ENCODE results near the gene VWA2.

Gene VWA2

DNA sequence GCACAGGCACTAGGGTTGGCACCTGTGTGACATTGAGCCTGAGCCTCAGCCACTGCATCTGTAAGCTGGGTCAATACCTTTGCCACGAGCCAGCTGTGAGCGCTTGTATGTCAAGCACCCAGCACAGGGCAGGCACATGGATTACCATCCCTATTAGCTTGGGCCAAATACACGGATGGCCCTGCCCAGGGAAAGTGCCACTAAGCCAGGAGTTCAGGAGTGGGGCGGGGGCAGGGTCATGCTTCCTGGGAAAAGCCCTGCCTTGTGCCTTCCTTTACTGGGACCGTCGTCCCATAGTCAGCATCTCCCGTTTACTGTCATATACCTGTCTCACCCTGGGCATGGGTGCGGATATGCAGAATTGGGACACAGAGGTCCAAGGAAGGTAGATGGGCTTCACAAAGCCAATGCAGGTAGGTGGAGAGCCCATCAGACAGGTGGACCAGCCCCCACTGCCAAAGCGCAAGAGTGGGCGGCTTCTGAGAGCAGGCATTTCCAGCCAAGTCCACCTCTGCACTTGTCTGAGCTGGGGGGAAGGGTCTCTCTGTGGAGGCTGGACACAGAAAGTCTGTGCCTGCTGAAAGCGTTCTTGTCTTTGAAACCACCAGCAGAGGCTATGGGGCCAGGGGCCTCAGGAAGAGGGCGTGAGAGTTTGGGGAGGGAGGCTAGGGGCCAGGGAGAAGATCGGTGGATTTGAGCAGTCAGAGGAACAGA lies 72.6 kb downstream of the VWA2 start:
- H3K4me3 ChIP-seq (replicated peaks; ENCODE audit: low read depth, low read length), result no peak overlapping the region
- TF ChIP-seq, protein P1, sequence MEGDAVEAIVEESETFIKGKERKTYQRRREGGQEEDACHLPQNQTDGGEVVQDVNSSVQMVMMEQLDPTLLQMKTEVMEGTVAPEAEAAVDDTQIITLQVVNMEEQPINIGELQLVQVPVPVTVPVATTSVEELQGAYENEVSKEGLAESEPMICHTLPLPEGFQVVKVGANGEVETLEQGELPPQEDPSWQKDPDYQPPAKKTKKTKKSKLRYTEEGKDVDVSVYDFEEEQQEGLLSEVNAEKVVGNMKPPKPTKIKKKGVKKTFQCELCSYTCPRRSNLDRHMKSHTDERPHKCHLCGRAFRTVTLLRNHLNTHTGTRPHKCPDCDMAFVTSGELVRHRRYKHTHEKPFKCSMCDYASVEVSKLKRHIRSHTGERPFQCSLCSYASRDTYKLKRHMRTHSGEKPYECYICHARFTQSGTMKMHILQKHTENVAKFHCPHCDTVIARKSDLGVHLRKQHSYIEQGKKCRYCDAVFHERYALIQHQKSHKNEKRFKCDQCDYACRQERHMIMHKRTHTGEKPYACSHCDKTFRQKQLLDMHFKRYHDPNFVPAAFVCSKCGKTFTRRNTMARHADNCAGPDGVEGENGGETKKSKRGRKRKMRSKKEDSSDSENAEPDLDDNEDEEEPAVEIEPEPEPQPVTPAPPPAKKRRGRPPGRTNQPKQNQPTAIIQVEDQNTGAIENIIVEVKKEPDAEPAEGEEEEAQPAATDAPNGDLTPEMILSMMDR (IDR thresholded peaks at IDR 0.05; ENCODE audit: low read length, missing control alignments), result no peak
- no peak for DNase-seq (ENCODE audit: low read depth)

DNA sequence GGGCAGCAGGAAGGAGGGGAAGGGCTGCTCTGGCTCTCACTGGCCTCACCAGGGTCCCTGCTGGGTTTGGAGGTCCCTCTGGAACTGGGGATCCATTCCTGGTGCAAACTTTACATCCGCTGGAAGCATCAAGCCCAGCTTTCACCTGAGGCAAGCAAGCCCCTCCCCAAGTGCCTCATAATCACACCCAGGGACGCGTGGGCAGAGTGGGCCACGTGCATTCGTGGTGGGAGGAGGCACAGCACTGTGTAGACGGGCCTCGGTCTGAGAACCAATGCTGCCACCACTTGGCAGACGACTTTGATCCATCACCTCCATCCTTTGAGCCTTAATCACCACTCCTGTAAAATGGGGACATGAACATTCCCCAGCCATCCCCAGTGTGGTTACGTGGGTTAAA lies 74.1 kb downstream of the VWA2 start:
- DNase-seq (ENCODE audit: low read depth), result no peak
- no peak overlapping the region for H3K4me3 ChIP-seq (replicated peaks; ENCODE audit: low read depth, low read length)
- TF ChIP-seq, protein P1 (IDR thresholded peaks at IDR 0.05; ENCODE audit: low read length, missing control alignments), result no peak

DNA sequence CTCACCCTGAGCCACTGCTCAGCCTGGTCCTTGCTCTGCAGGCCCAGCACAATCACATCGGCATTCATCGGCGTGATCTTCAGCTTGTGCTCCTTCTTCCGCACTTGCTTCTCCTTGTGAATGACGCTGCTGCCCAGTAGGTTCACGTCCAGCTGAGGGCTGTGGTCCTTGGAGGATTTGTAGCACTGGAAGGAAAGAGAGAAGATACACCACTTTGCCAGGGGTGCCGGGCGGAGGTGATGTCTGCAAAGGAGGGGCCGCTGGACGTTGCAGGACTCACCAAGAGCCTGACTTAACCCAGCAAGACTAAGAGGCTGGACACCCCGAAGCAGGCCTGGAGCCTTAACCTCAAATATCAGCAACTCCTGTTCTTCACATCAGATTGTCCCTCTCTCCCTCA lies 74.8 kb downstream of the VWA2 start:
- DNase-seq (ENCODE audit: low read depth), result no peak
- TF ChIP-seq, protein P1 (IDR thresholded peaks at IDR 0.05; ENCODE audit: low read length, missing control alignments), result no peak
- no peak overlapping the region for H3K4me3 ChIP-seq (replicated peaks; ENCODE audit: low read depth, low read length)

DNA sequence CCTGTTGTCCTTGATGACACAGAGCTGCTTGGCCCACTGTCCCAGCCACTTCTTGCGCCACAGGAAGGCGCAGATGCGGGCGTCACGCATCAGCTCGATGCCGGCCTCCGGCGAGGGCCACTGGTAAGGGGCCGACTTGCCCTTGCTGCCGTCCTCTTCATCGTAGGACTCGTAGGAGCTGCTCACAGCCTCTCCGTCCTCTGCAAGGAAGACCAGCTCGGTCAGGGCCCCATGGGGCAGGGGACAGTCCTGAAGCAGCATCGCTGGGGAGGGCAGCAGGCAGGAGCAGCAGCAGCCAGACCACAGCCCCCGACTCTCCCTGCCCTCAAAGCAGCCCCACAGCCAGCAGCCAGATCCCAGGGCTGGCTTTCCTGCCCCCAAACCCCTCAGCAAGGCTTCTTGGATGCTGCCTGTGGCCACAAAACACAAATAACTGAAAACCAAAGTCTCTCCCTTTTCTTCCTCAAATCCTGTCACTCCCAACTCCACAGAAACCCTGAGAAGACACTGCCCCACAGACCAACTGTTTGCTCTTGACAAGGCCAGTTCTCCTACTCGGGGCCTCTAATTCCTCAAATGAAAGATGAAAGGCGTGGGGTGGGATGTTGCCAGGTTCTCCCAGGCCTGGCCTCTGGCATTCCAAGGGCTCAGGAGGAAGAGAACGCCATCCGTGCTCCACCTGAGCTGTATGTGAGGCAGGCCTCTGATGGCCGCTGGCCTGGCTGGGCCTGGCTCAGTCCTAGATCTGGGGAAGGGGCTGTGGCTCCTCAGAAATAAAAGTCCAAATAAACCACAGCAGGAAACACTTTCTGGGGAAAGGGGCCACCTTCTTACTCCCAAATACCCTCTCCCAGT lies 76.7 kb downstream of the VWA2 start:
- no peak for DNase-seq (ENCODE audit: low read depth)
- TF ChIP-seq, protein P1 (IDR thresholded peaks at IDR 0.05; ENCODE audit: low read length, missing control alignments), result no peak
- H3K4me3 ChIP-seq (replicated peaks; ENCODE audit: low read depth, low read length), result no peak overlapping the region

DNA sequence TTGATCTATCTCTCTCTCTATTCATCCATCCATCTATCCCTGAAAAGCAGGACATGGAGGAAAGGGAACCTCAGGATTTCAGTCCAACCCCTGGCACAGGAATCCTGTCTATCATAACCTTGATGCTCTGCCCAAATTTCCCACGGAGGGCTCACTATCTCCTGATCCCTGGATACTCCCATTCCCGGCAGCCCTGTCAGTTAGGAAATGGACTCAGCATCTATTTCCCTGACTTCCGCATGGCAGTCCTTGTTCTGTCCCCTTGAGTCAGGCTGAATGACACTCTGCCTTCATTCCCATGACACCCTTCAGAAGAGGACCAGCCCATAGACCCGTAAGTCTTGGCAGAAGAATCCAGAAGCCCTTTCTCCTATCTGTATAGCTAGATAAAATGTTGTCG lies 77.7 kb downstream of the VWA2 start:
- TF ChIP-seq, protein P1 (IDR thresholded peaks at IDR 0.05; ENCODE audit: low read length, missing control alignments), result no peak
- DNase-seq (ENCODE audit: low read depth), result no peak
- H3K4me3 ChIP-seq (replicated peaks; ENCODE audit: low read depth, low read length), result no peak overlapping the region

DNA sequence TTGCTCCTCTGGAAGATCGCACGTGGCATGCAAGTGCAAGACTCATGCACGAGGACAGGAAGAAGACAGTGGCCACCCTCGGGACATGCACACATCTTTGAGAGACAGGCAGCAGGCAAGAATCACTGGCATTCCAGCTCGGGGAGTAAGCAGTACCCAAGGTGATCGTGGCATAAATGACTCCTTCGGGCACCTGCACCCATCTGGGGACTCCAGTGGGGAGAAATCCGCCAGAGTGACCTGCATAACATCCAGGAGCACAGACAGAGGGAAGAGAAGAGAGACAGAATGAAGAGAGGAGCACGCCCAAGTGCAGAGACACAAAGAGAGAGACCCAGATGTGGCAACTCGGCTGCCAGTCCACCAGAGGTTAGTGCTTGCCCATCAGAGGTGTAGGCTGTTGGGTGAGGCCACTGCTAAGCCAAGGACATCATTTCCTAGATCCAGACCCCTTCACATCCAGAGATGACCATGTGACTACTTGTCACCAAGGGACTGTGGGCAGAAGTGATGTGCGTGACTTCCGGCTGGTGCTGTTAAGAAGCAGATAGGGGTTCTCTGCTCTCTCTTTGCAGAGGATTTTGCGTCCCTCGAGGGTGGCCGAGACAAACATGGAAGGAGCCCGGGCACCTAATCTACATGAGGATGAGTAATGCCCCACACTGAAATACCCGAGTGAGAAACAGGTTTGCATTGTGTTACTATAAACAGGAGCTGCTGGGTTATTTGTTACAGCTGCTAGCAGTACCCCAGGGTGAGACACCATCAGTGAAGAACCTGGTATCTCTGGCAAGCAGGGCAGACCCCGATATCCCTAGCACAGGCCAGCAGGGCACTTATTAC lies 80.6 kb downstream of the VWA2 start:
- no peak overlapping the region for H3K4me3 ChIP-seq (replicated peaks; ENCODE audit: low read depth, low read length)
- DNase-seq (ENCODE audit: low read depth), result no peak
- TF ChIP-seq, protein P1 (IDR thresholded peaks at IDR 0.05; ENCODE audit: low read length, missing control alignments), result no peak
